IMR-90 (cell line): ENCODE data around the gene ZNF454. TPM values are rescaled to one million over a fixed set of nuclear protein-coding genes. Genes with fewer than 3 reads are reported as not detected.

Source experiments
- ATAC-seq: fragments of 200-7000 bp; cut with Tn5 transposase; 2 replicates; pipeline ENCODE4 v1.9.1; 2020; ENCODE audit warnings: low read depth, mild to moderate bottlenecking, moderate library complexity
- BruUV-seq: library from RNA; stranded (reverse); fragments of 400-500 nt; replicated peaks from 2 replicates; lab custom pipeline; 2021; lab: Mats Ljungman, UMichigan
- CTCF ChIA-PET: fragments of 300-600 bp; formaldehyde crosslinking; extraction: SDS; loops from one replicate; lab custom pipeline; 2021; ENCODE audit warnings: antibody characterized with exemption; lab: Yijun Ruan, JAX
- POLR2A ChIA-PET: fragments of 300-600 bp; sonication (Branson Sonifier 250); formaldehyde crosslinking; loops from one replicate; lab custom pipeline; 2022; ENCODE audit warnings: antibody characterized with exemption; ENCODE audit not compliant: unreplicated experiment; lab: Charles Lee
- DNase-seq: peaks from one replicate; pipeline ENCODE4 v3.0.0; 2013
- H2AFZ ChIP-seq: replicated peaks from 2 replicates; pipeline ENCODE3; 2013; ENCODE audit warnings: low read length, mild to moderate bottlenecking; ENCODE audit not compliant: poor library complexity
- H2AK5ac ChIP-seq: 2 replicates; pipeline ENCODE4 v1.6.1; 2013; ENCODE audit warnings: low read depth, low read length, inconsistent platforms
- H2AK9ac ChIP-seq: replicated peaks from 2 replicates; pipeline ENCODE3; 2013; ENCODE audit warnings: mild to moderate bottlenecking, low read depth, low read length, moderate library complexity; ENCODE audit not compliant: poor library complexity
- H2BK120ac ChIP-seq: 2 replicates; pipeline ENCODE4 v1.6.1; 2013; ENCODE audit warnings: low read depth, low read length, inconsistent platforms
- H2BK15ac ChIP-seq: 3 replicates; pipeline ENCODE4 v1.6.1; 2013; ENCODE audit warnings: low read depth, low read length, inconsistent platforms
- H2BK20ac ChIP-seq: 2 replicates; pipeline ENCODE4 v1.6.1; 2013; ENCODE audit warnings: low read depth, mild to moderate bottlenecking, inconsistent platforms, low read length, moderate library complexity
- H2BK5ac ChIP-seq: 2 replicates; pipeline ENCODE4 v1.6.1; 2013; ENCODE audit warnings: mild to moderate bottlenecking, low read depth, low read length, inconsistent platforms; ENCODE audit not compliant: poor library complexity, severe bottlenecking
- H3K14ac ChIP-seq: replicated peaks from 2 replicates; pipeline ENCODE4 v1.6.1; 2013; ENCODE audit warnings: low read depth, low read length, inconsistent platforms
- H3K18ac ChIP-seq: 2 replicates; pipeline ENCODE4 v1.6.1; 2013; ENCODE audit warnings: low read depth, low read length, control low read depth
- H3K23ac ChIP-seq: 2 replicates; pipeline ENCODE4 v1.6.1; 2013; ENCODE audit warnings: low read depth, low read length, inconsistent platforms
- H3K27ac ChIP-seq: 2 replicates; pipeline ENCODE4 v1.5.1; 2013; ENCODE audit warnings: mild to moderate bottlenecking, control low read depth, low read length; ENCODE audit not compliant: insufficient read depth
- H3K27me3 ChIP-seq: 2 replicates; pipeline ENCODE4 v1.6.1; 2013; ENCODE audit warnings: low read length; ENCODE audit not compliant: control insufficient read depth, insufficient read depth
- H3K36me3 ChIP-seq: 2 replicates; pipeline ENCODE4 v1.6.1; 2013; ENCODE audit warnings: low read length, mixed read lengths; ENCODE audit not compliant: control insufficient read depth, insufficient read depth
- H3K4ac ChIP-seq: 2 replicates; pipeline ENCODE4 v1.6.1; 2013; ENCODE audit warnings: low read depth, low read length, inconsistent platforms
- H3K4me1 ChIP-seq: 2 replicates; pipeline ENCODE4 v1.6.1; 2013; ENCODE audit warnings: low read length, mixed read lengths; ENCODE audit not compliant: control insufficient read depth, insufficient read depth
- H3K4me2 ChIP-seq: 2 replicates; pipeline ENCODE4 v1.6.1; 2013; ENCODE audit warnings: low read depth, mild to moderate bottlenecking, control low read depth, low read length, moderate library complexity
- H3K4me3 ChIP-seq: 2 replicates; pipeline ENCODE4 v1.5.1; 2013; ENCODE audit warnings: low read depth, mild to moderate bottlenecking, control low read depth, low read length, moderate library complexity; ENCODE audit not compliant: insufficient read depth
- H3K56ac ChIP-seq: 2 replicates; pipeline ENCODE4 v1.6.1; 2013; ENCODE audit warnings: low read length, inconsistent platforms; ENCODE audit not compliant: insufficient read depth; ENCODE audit errors: extremely low read depth
- H3K79me1 ChIP-seq, 2 experiments: 2 replicates each; pipeline ENCODE4 v1.6.1; 2013; ENCODE audit warnings: low read length in 2 of 2, inconsistent platforms in 1 of 2, low read depth in 1 of 2
- H3K9ac ChIP-seq: 2 replicates; pipeline ENCODE4 v1.6.1; 2013; ENCODE audit warnings: low read depth, low read length, control low read depth
- H3K9me1 ChIP-seq: 2 replicates; pipeline ENCODE4 v1.6.1; 2013; ENCODE audit warnings: low read length, inconsistent platforms; ENCODE audit not compliant: insufficient read depth
- H3K9me3 ChIP-seq: 2 replicates; pipeline ENCODE4 v1.6.1; 2013; ENCODE audit warnings: low read length; ENCODE audit not compliant: control insufficient read depth, insufficient read depth
- H4K20me1 ChIP-seq: 2 replicates; pipeline ENCODE4 v1.6.1; 2013; ENCODE audit warnings: low read length, inconsistent platforms; ENCODE audit not compliant: insufficient read depth
- H4K5ac ChIP-seq: 2 replicates; pipeline ENCODE4 v1.6.1; 2013; ENCODE audit warnings: mild to moderate bottlenecking, low read depth, low read length, control low read depth
- H4K8ac ChIP-seq, 2 experiments: 2 replicates each; pipeline ENCODE4 v1.6.1; 2013; ENCODE audit warnings: low read depth in 2 of 2, low read length in 2 of 2, control low read depth in 1 of 2, inconsistent platforms in 1 of 2
- H4K91ac ChIP-seq: 2 replicates; pipeline ENCODE4 v1.6.1; 2013; ENCODE audit warnings: low read depth, low read length, inconsistent platforms; ENCODE audit not compliant: insufficient read depth
- BHLHE40 ChIP-seq: fragments of 150-350 bp; IDR thresholded peaks from 2 replicates; pipeline ENCODE4 v1.6.1; 2016; ENCODE audit warnings: mild to moderate bottlenecking, low read depth, low read length
- CEBPB ChIP-seq: IDR thresholded peaks from 2 replicates; pipeline ENCODE4 v1.6.1; 2012; ENCODE audit warnings: low read depth, low read length, improper control_type of control experiment
- MAZ ChIP-seq: IDR thresholded peaks from 2 replicates; pipeline ENCODE4 v1.6.1; 2012; ENCODE audit warnings: low read depth, mild to moderate bottlenecking, low read length, improper control_type of control experiment, moderate library complexity, borderline replicate concordance
- NFE2L2 ChIP-seq: fragments of 150-350 bp; IDR thresholded peaks from 2 replicates; pipeline ENCODE4 v1.6.1; 2016; ENCODE audit warnings: low read depth, mild to moderate bottlenecking, low read length
- WGBS, 2 experiments: methylation state at CpG; one replicate each; pipeline versions ENCODE4 v1.1.5 to v1.1.7; 2013; ENCODE audit warnings: missing lambda C conversion rate in 2 of 2; ENCODE audit not compliant: insufficient read length in 1 of 2; ENCODE audit errors: extremely low coverage in 2 of 2; 5-methylcytosine and 5-hydroxymethylcytosine counted together
- dilution Hi-C: fragments of 300-500 bp; cut with HindIII; formaldehyde crosslinking; loops from one replicate; pipeline ENCODE4 v1.14.3; 2018; ENCODE audit warnings: low sequenced_read_pairs; ENCODE audit not compliant: unreplicated experiment
- in situ Hi-C: fragments of 300-500 bp; cut with MboI; formaldehyde crosslinking; loops from 3 replicates; pipeline ENCODE4 v1.14.3; 2019; ENCODE audit warnings: low sequenced_read_pairs, inconsistent platforms, mixed read lengths
- intact Hi-C: fragments of 100-400 bp; cut with micrococcal nuclease; formaldehyde crosslinking; loops from 2 replicates; pipeline ENCODE4 v1.10.0; 2022
- polyA plus RNA-seq, 3 experiments: library from polyadenylated mRNA; depleted of rRNA; stranded (reverse); fragments of >200 nt; gene quantifications; 2 replicates each; pipeline ENCODE4 v1.2.3, GENCODE V29; 2012; ENCODE audit warnings: low replicate concordance in 1 of 3
- total RNA-seq: library from RNA; depleted of rRNA; stranded (reverse); fragments of >200 nt; gene quantifications from 2 replicates; pipeline ENCODE4 v1.2.3, GENCODE V29; 2012

ZNF454 gene
- total and polyA plus RNA-seq, 2 of the 4 experiments (the other 2 are of a cell fraction): 0.12 to 0.18 TPM

- TF ChIP-seq BHLHE40 (no peak), MAZ (no peak), CEBPB (no peak), NFE2L2 (no peak)
- H3K27ac ChIP-seq: no peak overlapping the region
- H3K79me1 ChIP-seq: no peaks in the 10 kb centered on the region
- H4K5ac ChIP-seq: no peak overlapping the region
- no peaks in the 10 kb centered on the region for H3K4me1 ChIP-seq
- H4K20me1 ChIP-seq: no peaks in the 10 kb centered on the region
- no peak overlapping the region for H2BK15ac ChIP-seq
- no peak overlapping the region for H2AK9ac ChIP-seq
- H3K23ac ChIP-seq: no peak overlapping the region
- H3K56ac ChIP-seq: no peak overlapping the region
- no peak overlapping the region for H2BK20ac ChIP-seq
- no peak overlapping the region for H2AFZ ChIP-seq
- no peak overlapping the region for H3K9ac ChIP-seq
- intact Hi-C loops: no loop called here
- H3K4me2 ChIP-seq: no peak overlapping the region
- H3K18ac ChIP-seq: no peak overlapping the region
- no peak overlapping the region for H3K4me3 ChIP-seq
- no peaks in the 10 kb centered on the region for H3K9me1 ChIP-seq
- DNase-seq (no peak), ATAC-seq (no peak)
- peaks cover 2% of the 10 kb centered on the region for H3K9me3 ChIP-seq
- ChIA-PET CTCF (no interaction called here), POLR2A (no interaction called here)
- no CpG with 5 or more reads among the region's 2 CpGs for WGBS, 2 experiments
- no TSS peak for BruUV-seq
- no peak overlapping the region for H3K4ac ChIP-seq
- no peak overlapping the region for H4K91ac ChIP-seq
- H3K36me3 ChIP-seq: no peaks in the 10 kb centered on the region
- no peak overlapping the region for H2BK5ac ChIP-seq
- in situ Hi-C loops: no loop called here
- H3K27me3 ChIP-seq: no peaks in the 10 kb centered on the region
- H4K8ac ChIP-seq: no peak overlapping the region
- H2AK5ac ChIP-seq: no peak overlapping the region
- no peak overlapping the region for H3K14ac ChIP-seq
- no peak overlapping the region for H2BK120ac ChIP-seq
- dilution Hi-C loops: no loop called here
Measured at GRCh38 chr5:179006564-179006963, 65.6 kb downstream of the ZNF454 start.
